Natural killer cell (primary cell): ENCODE measurements around the gene GFRA3. TPM values are rescaled to one million over a fixed set of nuclear protein-coding genes. Genes with fewer than 3 reads are reported as not detected.

Source experiments
- ATAC-seq, 3 donors: fragments of 150-1000 bp in 2 of 3; fragments of 200-7000 bp in 1 of 3; cut with Tn5 transposase; 1 replicate in 1 of 3; 2 replicates in 2 of 3; pipeline ENCODE4 v1.10.0; 2021; ENCODE audit warnings: mild to moderate bottlenecking in 2 of 3, moderate library complexity in 2 of 3
- DNase-seq, 2 donors: peaks; one replicate each; pipeline versions ENCODE4 v3.0.0 to v3.0.0-alpha.2; 2013 to 2021; ENCODE audit warnings: mixed read lengths in 1 of 2
- H3K27ac ChIP-seq: one replicate; pipeline ENCODE4 v1.5.1; 2013; ENCODE audit warnings: mild to moderate bottlenecking, low read length
- H3K27me3 ChIP-seq: one replicate; pipeline ENCODE4 v1.6.1; 2013; ENCODE audit warnings: low read length; ENCODE audit not compliant: control insufficient read depth, insufficient read depth
- H3K36me3 ChIP-seq: one replicate; pipeline ENCODE4 v1.6.1; 2013; ENCODE audit warnings: low read length; ENCODE audit not compliant: control insufficient read depth, insufficient read depth
- H3K4me1 ChIP-seq: one replicate; pipeline ENCODE4 v1.6.1; 2013; ENCODE audit warnings: low read length; ENCODE audit not compliant: control insufficient read depth, insufficient read depth
- H3K4me3 ChIP-seq: one replicate; pipeline ENCODE4 v1.5.1; 2013; ENCODE audit warnings: low read length
- H3K9me3 ChIP-seq: one replicate; pipeline ENCODE4 v1.6.1; 2013; ENCODE audit warnings: low read length; ENCODE audit not compliant: control insufficient read depth, insufficient read depth
- H3K27ac Mint-ChIP-seq, 2 donors: one replicate each; pipeline ENCODE4 v1.8.0; 2022; ENCODE audit warnings: mild to moderate bottlenecking in 2 of 2, mixed read lengths in 2 of 2, moderate library complexity in 1 of 2
- H3K27me3 Mint-ChIP-seq, 2 donors: one replicate each; pipeline ENCODE4 v1.8.0; 2022; ENCODE audit warnings: low read depth in 2 of 2, mixed read lengths in 2 of 2
- H3K36me3 Mint-ChIP-seq: one replicate; pipeline ENCODE4 v1.8.0; 2022; ENCODE audit warnings: mixed read lengths
- H3K4me1 Mint-ChIP-seq, 2 donors: one replicate each; pipeline ENCODE4 v1.8.0; 2022; ENCODE audit warnings: mixed read lengths in 2 of 2
- H3K4me3 Mint-ChIP-seq: one replicate; pipeline ENCODE4 v1.8.0; 2022; ENCODE audit warnings: mild to moderate bottlenecking, moderate library complexity, mixed read lengths
- H3K9me3 Mint-ChIP-seq, 2 donors: one replicate each; pipeline ENCODE4 v1.8.0; 2022; ENCODE audit warnings: mixed read lengths in 2 of 2
- CTCF ChIP-seq: fragments of 200-600 bp; IDR thresholded peaks from one replicate; pipeline ENCODE4 v1.8.0; 2022; ENCODE audit warnings: antibody characterized with exemption
- WGBS: methylation state at CpG from one replicate; pipeline ENCODE4 v1.1.7; 2013; ENCODE audit warnings: missing lambda C conversion rate; ENCODE audit not compliant: insufficient coverage; 5-methylcytosine and 5-hydroxymethylcytosine counted together
- intact Hi-C: fragments of 100-400 bp; cut with micrococcal nuclease; formaldehyde crosslinking; loops from one replicate; pipeline ENCODE4 v1.14.2; 2022
- total RNA-seq, 4 donors: library from RNA; stranded (reverse); fragments of 120-200 nt in 1 of 4; gene quantifications; one replicate each; pipeline versions ENCODE4 v1.2.3 to v1.2.4, GENCODE V29; 2013 to 2022

Gene GFRA3
- total RNA-seq, 3 donors from 2014 or later (not counting 1 experiment from before 2014, with no cell fraction given), result not detected

GRCh38 chr5:138276402-138277054 lies 2.1 kb upstream of the GFRA3 start:
- H3K27me3 ChIP-seq, result peaks cover 8% of the 10 kb centered on the region
- 82% methylated on average over 1 of the region's 2 CpGs for WGBS
- H3K4me3 Mint-ChIP-seq, result no peak overlapping the region
- ATAC-seq, result no peak
- H3K4me1 Mint-ChIP-seq, result peaks cover 4 to 5% of the 10 kb centered on the region in 2 donors
- H3K27ac Mint-ChIP-seq, result no peak overlapping the region
- H3K27ac ChIP-seq, result no peak overlapping the region
- H3K9me3 ChIP-seq, result no peaks in the 10 kb centered on the region
- peaks cover 3% of the 10 kb centered on the region for H3K4me1 ChIP-seq
- no peak overlapping the region for H3K4me3 ChIP-seq
- DNase-seq, result no peak
- H3K9me3 Mint-ChIP-seq, result no peaks in the 10 kb centered on the region
- TF ChIP-seq CTCF, result no peak
- H3K27me3 Mint-ChIP-seq, result peaks cover 26 to 30% of the 10 kb centered on the region in 2 donors
- intact Hi-C loops, result no loop called here
- H3K36me3 Mint-ChIP-seq, result no peaks in the 10 kb centered on the region
- H3K36me3 ChIP-seq, result no peaks in the 10 kb centered on the region

- DNase-seq, result no peak
- no peak overlapping the region for H3K27ac Mint-ChIP-seq
- Histone ChIP-seq H3K36me3 (no peaks in the 10 kb centered on the region), H3K4me3 (no peak overlapping the region), H3K27me3 (peaks cover 8% of the 10 kb centered on the region), H3K27ac (no peak overlapping the region), H3K4me1 (peaks cover 3% of the 10 kb centered on the region), H3K9me3 (no peaks in the 10 kb centered on the region)
- no CpG with 5 or more reads among the region's 1 CpG for WGBS
- ATAC-seq, result no peak
- H3K36me3 Mint-ChIP-seq, result no peaks in the 10 kb centered on the region
- H3K27me3 Mint-ChIP-seq, result peaks cover 26 to 30% of the 10 kb centered on the region in 2 donors
- peaks cover 4 to 5% of the 10 kb centered on the region in 2 donors for H3K4me1 Mint-ChIP-seq
- no peaks in the 10 kb centered on the region for H3K9me3 Mint-ChIP-seq
- TF ChIP-seq CTCF, result no peak
- intact Hi-C loops, result no loop called here
- H3K4me3 Mint-ChIP-seq, result no peak overlapping the region
Observed at GRCh38 chr5:138275895-138276294, 1.5 kb upstream of the GFRA3 start.

- Histone ChIP-seq H3K27ac (no peak overlapping the region), H3K27me3 (peaks cover 8% of the 10 kb centered on the region), H3K36me3 (no peaks in the 10 kb centered on the region), H3K4me3 (no peak overlapping the region), H3K4me1 (peaks cover 3% of the 10 kb centered on the region), H3K9me3 (no peaks in the 10 kb centered on the region)
- TF ChIP-seq CTCF, result no peak
- H3K4me1 Mint-ChIP-seq, result peaks cover 4 to 5% of the 10 kb centered on the region in 2 donors
- intact Hi-C loops, result no loop called here
- no peak overlapping the region for H3K27ac Mint-ChIP-seq
- H3K36me3 Mint-ChIP-seq, result no peaks in the 10 kb centered on the region
- WGBS, result 35% methylated on average over 2 of the region's 3 CpGs
- H3K9me3 Mint-ChIP-seq, result no peaks in the 10 kb centered on the region
- no peak for ATAC-seq
- H3K4me3 Mint-ChIP-seq, result no peak overlapping the region
- no peak for DNase-seq
- H3K27me3 Mint-ChIP-seq, result peaks cover 26 to 30% of the 10 kb centered on the region in 2 donors
Observed at GRCh38 chr5:138275379-138275782, 960 bp upstream of the GFRA3 start.

- Histone ChIP-seq H3K27me3 (peaks cover 8% of the 10 kb centered on the region), H3K9me3 (no peaks in the 10 kb centered on the region), H3K4me3 (no peak overlapping the region), H3K4me1 (peaks cover 3% of the 10 kb centered on the region), H3K36me3 (no peaks in the 10 kb centered on the region), H3K27ac (no peak overlapping the region)
- peaks cover 4 to 5% of the 10 kb centered on the region in 2 donors for H3K4me1 Mint-ChIP-seq
- H3K27ac Mint-ChIP-seq, result no peak overlapping the region
- intact Hi-C loops, result no loop called here
- no peak overlapping the region for H3K4me3 Mint-ChIP-seq
- peaks cover 26 to 30% of the 10 kb centered on the region in 2 donors for H3K27me3 Mint-ChIP-seq
- DNase-seq, result no peak
- WGBS, result 77% methylated on average over 5 of the region's 6 CpGs
- H3K9me3 Mint-ChIP-seq, result no peaks in the 10 kb centered on the region
- ATAC-seq, result no peak
- TF ChIP-seq CTCF, result no peak
- no peaks in the 10 kb centered on the region for H3K36me3 Mint-ChIP-seq
Observed at GRCh38 chr5:138273834-138274188, 610 bp downstream of the GFRA3 start.
